ENCODE results near the gene NBAS.

DNA sequence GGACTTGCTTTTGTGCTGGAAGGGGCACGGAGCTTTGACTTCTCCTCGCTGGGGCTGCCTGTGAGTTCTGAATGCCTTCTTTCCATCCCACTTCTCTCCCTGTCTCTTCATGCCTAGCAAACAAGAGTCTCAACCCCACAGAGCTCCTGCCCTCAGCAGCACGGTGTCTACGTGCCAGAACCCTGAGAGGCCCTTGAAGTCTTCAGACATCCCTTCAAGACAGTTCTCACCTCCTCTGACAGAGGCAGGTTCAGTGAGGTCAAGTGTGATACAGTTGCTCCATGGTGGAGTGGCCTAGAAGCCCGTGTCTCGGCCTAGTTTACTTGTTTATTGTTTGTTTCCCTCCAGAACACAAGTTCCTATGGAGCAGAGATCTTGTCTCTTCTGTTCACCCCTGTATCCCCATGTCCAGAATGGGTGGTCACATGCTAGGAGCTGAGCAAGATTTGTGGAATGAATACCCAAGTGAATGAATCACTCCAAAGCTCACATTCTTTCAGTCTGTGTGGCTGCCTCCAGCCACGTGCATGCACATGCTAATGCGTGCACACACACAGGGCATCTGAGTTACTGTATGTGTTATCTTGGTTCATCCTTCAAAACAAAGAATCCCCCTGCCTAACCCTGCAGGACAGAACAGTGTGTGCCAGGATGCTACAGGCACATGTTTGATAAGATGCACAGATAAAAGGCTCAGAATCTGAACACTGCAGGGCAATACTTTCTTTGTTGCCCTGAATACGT is 391.6 kb downstream of the NBAS start:
- TF ChIP-seq POLR2AphosphoS5 (IDR thresholded peaks at IDR 0.05; ENCODE audit: low read depth, low read length) (no peak), POLR2A (IDR thresholded peaks at IDR 0.05; ENCODE audit: low read depth, low read length) (no peak)

All from GM12892 (cell line).